ENCODE measurements around the gene SMG6.

Gene SMG6

GRCh38 chr17:2183346-2183745, 120.2 kb downstream of the SMG6 start:
- DNase-seq (ENCODE audit: low spot score) = no peak
- in situ Hi-C loops (cut with MboI; ENCODE audit: low pct_unique_long_range_greater_than_20kb, low sequenced_read_pairs, unreplicated experiment) = no loop called here
- TF ChIP-seq, protein P1, sequence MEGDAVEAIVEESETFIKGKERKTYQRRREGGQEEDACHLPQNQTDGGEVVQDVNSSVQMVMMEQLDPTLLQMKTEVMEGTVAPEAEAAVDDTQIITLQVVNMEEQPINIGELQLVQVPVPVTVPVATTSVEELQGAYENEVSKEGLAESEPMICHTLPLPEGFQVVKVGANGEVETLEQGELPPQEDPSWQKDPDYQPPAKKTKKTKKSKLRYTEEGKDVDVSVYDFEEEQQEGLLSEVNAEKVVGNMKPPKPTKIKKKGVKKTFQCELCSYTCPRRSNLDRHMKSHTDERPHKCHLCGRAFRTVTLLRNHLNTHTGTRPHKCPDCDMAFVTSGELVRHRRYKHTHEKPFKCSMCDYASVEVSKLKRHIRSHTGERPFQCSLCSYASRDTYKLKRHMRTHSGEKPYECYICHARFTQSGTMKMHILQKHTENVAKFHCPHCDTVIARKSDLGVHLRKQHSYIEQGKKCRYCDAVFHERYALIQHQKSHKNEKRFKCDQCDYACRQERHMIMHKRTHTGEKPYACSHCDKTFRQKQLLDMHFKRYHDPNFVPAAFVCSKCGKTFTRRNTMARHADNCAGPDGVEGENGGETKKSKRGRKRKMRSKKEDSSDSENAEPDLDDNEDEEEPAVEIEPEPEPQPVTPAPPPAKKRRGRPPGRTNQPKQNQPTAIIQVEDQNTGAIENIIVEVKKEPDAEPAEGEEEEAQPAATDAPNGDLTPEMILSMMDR (IDR thresholded peaks at IDR 0.05; ENCODE audit: extremely low read depth, insufficient read depth, missing control alignments) = no peak

GRCh38 chr17:2181897-2182448, 121.6 kb downstream of the SMG6 start:
- TF ChIP-seq, protein P1 (IDR thresholded peaks at IDR 0.05; ENCODE audit: extremely low read depth, insufficient read depth, missing control alignments) = no peak
- in situ Hi-C loops (cut with MboI; ENCODE audit: low pct_unique_long_range_greater_than_20kb, low sequenced_read_pairs, unreplicated experiment) = no loop called here
- no peak for DNase-seq (ENCODE audit: low spot score)

DNA sequence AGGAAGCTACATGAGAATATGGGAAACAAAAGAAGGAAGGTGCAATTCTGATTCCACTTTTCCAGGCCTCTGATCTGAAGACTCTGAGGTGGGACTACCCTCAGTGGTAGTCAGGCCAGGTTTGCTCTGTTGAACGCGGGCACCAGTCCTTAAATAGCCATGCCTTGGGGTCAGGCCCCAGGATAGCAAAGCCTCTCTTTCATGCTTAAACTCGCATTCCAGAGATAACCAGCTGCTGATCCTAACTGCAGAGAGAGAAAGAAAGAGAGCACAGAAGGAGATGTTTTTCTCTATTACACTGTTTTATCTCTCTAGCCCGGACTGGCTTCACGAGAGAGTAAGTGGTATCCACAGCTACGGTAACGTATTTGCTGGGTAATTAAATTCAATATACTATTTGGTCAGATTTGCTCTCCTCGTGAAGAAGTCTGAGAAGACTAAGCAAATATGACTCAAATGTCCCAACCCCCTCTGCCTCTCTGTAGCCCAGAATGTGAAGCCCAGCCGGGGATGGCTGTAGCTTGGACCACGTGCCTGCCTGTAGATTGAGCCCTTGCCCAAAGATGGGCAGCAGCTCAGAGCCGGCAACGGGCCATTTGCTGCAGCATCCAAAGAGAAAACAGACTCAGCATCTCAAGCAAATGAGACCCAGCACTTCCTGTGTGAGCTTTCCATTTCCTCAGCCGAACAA, 122.2 kb downstream of the SMG6 start:
- in situ Hi-C loops (cut with MboI; ENCODE audit: low pct_unique_long_range_greater_than_20kb, low sequenced_read_pairs, unreplicated experiment) = no loop called here
- TF ChIP-seq, protein P1 (IDR thresholded peaks at IDR 0.05; ENCODE audit: extremely low read depth, insufficient read depth, missing control alignments) = no peak
- DNase-seq (ENCODE audit: low spot score) = no peak

DNA sequence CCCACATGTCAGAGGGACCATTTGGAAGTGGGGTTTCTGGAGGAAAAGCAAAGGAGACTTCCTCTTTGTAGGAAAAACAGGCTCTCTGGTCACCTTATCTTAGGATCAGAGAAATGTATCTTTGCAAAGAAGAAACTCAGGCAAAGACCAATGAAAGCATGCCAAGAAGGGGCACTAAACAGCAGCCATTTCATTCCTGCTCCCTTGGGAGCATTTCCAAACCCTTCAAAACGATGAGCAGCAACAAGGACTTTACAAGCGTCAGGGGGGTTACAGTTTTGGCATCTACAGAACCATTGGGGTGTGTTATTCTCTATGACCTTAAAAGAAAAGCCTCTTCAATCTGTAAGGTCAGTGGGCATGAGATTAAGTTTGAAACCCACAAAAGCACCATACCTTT, 122.8 kb downstream of the SMG6 start:
- TF ChIP-seq, protein P1 (IDR thresholded peaks at IDR 0.05; ENCODE audit: extremely low read depth, insufficient read depth, missing control alignments) = no peak
- no peak for DNase-seq (ENCODE audit: low spot score)
- in situ Hi-C loops (cut with MboI; ENCODE audit: low pct_unique_long_range_greater_than_20kb, low sequenced_read_pairs, unreplicated experiment) = no loop called here

- no peak for DNase-seq (ENCODE audit: low spot score)
- in situ Hi-C loops (cut with MboI; ENCODE audit: low pct_unique_long_range_greater_than_20kb, low sequenced_read_pairs, unreplicated experiment) = no loop called here
These were observed 123.8 kb downstream of the SMG6 start for GRCh38 chr17:2179615-2180295.

GRCh38 chr17:2178798-2179501, 124.6 kb downstream of the SMG6 start:
- TF ChIP-seq, protein P1 (IDR thresholded peaks at IDR 0.05; ENCODE audit: extremely low read depth, insufficient read depth, missing control alignments) = no peak
- DNase-seq (ENCODE audit: low spot score) = no peak
- in situ Hi-C loops (cut with MboI; ENCODE audit: low pct_unique_long_range_greater_than_20kb, low sequenced_read_pairs, unreplicated experiment) = no loop called here

More at GRCh38 chr17:2179615-2180295, 123.8 kb downstream of the SMG6 start:
- TF ChIP-seq, protein P1 (IDR thresholded peaks at IDR 0.05; ENCODE audit: extremely low read depth, insufficient read depth, missing control alignments) = no peak

Data from GM13977 (cell line).